HG03520 (cell line): Measurements from ENCODE around the gene GUK1.

Source experiments
- ATAC-seq: cut with Tn5 transposase; IDR thresholded peaks from one replicate; pipeline ENCODE4 v1.9.1; 2021; ENCODE audit warnings: mild to moderate bottlenecking, moderate library complexity; ENCODE audit not compliant: unreplicated experiment

The GUK1 gene

DNA sequence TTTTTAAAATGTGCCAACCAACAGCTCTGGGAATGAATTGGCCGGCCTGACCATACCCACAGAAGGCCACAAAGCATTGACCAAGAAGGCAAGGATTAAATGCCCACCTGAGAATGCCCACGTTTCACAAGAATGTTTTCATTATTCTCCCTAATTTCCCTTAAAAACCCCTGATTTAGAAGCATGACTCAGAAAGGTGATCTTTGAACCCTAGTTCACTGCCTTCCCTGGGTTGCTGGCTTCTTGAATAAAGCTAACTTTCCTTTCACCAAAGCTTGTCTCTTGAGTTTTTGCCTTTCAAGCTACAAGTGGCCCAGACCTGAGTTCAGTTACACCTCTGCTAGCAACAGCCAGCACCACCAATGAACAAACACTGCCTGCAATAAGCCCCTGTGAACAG, 16.6 kb upstream of the GUK1 start:
- ATAC-seq: no peak

DNA sequence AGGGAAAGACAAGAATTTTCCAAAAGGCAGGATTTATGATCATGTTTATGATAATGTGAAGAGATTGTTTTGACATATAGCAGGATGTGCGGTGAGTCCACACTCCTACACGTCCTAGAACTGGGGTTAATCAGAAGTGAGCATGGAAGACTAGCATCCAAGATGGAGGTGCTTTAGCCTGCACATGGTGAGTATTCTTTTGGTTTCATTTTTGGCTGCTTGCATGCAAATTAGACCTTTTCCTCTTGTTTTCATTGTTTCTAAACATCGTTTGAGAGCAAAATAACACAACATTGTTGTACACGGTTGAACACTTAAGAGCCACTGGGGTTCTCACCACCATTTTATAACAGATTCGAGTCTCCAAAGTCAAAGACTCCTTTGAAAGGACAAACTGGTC, 14.9 kb upstream of the GUK1 start:
- no peak for ATAC-seq

DNA sequence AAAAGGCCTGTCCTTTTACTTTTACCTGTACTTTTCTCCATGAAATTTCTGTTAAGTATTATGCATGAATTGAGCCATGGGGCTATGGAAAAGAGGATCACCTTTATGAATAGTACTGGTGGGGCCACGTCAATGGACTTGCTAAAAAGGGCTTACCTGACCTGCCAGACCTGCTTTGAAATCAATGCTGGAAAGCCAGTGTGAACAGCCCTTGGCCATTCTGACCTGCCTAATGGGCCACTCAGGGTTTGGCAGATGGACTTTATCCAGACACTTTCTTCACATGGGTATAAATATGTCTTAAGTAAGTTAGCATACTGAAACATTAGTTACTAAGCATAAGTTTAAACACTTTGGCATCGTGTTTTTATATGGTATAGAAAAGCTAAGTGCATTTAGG, 8.3 kb upstream of the GUK1 start:
- ATAC-seq: no peak

DNA sequence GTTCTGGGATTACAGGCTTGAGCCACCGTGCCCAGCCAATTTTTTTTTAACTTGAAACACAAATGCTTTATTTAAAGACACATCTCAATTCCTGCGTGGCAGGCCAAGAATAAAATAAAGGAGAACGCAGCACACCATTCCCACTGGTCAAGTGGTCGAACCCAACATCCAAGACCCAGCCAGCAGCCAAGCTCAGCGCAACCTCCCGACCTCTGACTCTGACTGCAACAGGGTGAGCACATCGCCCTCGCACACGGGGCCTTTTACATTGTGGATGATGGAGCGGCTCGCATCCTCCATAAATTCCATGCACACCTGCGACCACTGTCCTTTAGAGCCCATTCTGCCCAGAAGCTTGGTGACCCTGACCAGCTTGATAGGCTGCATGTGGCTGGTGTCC, 5.5 kb upstream of the GUK1 start:
- no peak for ATAC-seq

DNA sequence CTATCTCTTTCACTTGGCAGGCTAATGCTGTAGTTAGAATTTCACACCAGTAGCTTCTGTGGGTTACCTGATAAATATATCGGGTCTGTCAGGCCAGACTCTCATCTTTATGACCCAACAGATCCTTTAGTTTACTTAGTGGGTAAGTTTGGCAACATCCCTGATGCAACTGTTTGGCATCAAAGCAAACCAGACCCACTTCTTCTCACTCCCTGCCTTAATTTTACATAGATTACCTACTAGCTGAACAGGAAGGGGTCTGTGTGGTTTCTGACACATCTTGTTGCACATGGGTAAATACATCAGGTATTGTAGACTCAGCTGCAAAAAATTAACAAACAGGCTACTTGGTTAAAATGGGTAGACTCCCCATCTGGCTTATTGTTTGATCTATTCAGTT, 3.2 kb upstream of the GUK1 start:
- no peak for ATAC-seq

DNA sequence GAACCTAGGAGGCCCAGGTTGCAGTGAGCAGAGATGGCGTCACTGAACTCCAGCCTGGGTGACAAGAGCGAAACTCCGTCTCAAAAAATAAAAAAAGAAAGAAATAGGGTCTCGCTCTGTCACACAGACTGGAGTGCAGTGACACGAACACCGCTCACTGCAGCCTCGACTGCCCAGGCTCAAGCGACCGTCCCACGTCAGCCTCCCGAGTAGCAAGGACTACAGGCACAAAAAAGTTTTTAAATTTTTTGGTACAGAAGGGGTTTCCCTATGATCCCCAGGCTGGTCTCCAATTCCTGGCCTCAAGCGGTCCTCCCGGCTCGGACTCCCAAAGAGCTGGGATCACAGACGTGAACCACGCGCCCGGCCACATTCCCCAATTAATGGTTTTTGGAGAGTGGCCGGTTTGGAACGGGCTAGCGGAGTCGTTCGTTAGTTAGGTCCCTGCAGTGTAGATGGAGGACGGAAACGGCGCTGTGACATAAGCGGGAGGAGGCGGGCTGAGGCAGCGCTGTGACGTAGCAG, 611 bp upstream of the GUK1 start:
- ATAC-seq: no peak

DNA sequence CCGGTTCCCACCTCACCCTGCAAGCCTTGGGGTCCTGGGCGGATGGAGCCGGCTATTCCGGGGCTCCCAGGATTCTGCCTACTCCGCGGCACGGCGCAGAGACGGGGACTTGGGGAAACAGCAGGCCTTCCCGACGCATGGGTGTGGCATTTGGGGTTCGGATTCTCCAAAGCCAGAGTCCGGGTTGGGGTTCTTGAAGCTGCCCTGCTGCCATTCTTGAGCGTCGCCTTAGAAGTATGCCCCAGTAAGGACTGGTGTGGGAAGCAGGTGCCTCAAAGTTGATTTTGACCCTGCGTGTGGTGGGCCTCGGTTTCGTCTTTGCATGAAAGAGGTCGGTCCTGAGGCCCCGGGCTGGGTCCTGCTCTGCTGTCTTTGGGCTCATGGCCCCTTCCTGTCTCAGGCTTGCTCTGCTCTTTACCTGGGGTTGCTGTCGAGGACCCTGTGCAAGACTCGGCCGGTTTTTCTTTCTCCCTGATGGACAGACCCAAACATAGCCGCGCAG, 696 bp downstream of the GUK1 start:
- no peak for ATAC-seq

DNA sequence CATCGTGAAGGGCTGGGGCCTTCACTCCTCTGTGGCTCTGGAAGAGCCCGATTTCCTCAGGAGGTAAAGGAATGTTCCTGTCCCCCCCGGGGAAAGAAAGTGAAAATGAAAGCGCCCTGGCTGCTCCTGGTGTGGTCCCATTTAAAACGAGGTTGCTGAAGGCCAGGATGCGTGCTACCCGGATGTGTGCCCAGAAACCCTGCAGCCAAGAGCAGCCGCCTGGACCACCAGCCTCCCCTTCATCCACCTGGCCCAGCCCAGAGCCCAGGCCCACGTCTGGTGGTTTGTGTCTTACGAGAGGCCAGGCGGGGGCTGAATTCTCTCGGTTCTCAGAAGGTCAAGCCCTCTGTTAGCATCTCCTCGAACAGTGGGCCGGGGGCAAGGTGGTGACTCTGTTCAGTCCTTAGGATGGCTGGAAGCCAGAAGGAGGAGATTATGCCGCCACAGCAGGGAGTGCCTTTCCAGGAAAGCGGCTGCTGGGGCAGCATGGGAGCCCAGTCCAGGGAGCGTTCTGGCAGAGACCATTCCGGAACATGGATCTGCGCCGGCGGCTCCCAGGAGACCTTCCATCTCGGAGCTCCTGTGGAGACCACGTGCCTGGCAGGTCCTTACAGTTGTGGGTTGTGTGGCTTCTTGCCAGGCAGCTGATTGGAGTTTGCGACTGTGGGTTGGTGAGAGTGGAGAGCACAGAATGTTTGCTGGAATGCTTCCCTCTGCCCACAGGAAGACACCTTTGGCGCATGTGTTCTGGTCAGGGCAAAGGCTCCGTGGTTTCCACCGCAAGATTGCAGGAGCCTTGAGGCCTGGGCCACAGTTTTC, 1.4 kb downstream of the GUK1 start:
- ATAC-seq: no peak

DNA sequence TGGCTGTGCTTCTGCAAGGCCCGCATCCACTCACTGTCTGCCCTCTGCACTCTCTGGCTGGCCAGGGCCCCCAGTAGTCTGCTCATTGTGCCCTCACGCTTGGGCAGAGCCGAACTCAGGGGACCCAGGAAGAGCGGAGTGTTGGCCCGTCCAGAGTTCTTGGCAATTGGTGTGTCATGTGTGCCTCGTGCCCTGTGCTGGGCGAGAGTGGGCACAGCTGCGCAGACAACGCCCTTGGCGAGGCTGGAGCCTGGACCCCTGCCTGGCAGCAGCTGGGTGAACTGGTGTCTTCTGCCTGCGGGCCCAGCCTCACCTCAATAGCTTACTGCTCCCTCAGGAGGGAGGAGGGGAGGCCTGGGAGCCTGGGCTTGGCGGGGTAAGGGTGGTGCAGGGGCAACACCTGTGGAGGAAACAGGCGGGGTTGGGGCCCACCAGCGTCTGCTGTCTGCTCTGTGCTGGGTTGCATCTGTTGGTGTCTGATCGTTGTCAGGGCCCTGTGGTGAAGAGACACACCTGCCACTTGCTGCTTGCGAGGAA, 2.1 kb downstream of the GUK1 start:
- no peak for ATAC-seq

DNA sequence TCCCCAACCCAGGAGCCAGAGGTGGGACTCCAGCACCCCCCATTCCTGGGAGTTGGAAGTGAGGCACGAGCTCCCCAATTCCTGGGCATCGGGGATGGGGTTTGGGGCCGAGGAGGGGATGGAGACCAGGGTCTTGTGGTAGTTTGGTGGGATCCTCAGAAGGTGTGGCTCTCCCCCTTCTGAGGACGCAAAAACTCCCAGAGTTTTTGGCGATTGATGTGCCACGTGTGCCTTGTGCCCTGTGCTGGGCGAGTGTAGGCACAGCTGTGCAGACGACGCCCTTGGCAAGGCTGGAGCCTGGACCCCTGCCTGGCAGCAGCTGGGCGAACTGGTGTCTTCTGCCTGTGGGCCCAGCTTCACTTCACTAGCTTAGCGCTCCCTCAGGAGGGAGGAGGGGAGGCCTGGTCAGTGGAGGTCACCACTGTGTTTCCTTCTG, 2.6 kb downstream of the GUK1 start:
- no peak for ATAC-seq

DNA sequence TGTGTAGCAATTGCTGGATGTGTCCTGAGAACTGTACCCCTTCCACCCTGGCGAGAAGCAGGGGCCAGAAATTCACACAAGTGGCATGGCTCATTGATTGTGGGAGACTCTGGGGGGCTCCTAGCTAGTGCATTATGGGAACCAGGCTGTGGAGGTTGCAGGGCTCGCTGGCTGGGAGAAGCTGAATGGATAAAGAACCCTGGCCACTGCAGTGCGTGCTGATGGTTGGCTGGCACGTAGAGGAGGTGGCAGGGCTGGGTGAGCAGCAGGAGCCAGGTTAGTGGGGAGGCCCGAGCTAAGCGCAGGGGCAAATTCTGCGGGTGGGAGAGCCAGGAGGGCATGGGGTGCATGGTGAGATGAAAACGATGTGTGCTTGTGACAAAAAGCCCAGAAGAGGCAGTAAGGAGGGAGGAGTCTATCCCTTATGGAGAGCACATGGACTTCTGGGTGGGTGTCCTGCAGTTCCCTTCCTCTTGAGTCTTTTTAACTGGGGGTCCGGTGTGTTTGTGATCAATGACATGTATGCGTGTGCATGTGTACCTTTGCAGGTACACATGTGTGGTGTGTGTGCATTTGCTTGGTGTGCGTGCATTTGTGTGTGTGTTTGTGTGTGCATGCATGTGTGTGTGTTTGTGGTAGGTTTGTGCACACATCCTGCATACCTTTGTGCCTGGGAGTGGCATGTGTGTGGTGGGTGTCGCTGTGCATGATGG, 3.6 kb downstream of the GUK1 start:
- ATAC-seq: no peak

DNA sequence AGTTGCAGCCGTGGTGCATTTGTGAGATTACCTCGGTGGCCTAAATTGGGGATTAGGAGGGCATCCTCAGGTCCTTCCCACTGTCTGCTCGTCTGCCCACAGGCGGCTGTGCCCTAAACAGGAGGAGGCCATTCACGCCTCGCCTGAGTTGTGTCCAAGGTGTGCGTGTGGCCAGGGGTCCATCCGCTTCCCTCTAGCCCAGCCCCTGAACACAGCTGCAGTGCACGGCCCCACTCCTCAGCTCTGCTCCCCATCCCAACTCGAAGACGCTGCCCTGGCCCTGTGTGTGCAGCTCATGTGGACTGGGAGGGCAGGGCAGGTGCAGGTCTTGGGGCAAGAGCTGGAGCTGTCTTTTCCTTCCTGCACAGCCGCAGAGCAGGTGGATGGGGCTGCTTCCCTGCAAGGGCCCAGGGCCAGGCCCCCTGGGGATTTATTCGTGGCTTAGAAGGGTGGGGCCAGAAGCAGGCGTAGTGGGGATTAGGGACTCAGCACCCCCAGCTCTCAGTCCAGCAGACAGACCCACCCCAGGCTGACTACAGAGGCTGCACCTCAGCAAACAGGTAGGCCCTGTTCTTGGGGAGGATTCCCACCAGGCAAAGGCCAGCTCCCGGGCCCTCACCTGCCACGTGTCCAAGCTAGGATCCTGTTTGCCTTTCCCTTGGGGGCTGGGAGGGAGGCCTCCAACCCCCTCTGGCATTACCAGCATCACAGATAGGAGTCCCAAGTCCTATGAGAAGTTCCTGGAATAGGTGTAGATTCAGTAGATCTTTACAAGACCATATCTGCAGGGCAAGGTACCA, 4.3 kb downstream of the GUK1 start:
- ATAC-seq: no peak

DNA sequence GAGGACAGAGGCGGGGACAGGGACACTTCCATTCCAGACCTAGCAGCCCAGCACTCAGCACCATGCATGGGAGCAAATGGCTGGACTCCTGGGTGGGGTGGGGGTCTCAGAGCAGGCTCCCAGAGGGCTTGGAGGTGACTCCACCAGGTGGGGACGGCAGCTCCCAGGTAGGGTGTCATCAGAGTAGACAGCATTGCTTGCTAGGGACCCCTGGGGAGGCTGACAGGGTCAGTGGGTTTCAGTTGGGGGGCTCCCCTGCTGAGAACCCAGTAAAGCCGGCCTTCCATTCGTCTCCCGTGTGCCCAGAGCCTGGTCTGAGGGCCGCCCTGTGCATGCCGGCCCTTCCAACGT, 4.9 kb downstream of the GUK1 start:
- ATAC-seq: no peak

DNA sequence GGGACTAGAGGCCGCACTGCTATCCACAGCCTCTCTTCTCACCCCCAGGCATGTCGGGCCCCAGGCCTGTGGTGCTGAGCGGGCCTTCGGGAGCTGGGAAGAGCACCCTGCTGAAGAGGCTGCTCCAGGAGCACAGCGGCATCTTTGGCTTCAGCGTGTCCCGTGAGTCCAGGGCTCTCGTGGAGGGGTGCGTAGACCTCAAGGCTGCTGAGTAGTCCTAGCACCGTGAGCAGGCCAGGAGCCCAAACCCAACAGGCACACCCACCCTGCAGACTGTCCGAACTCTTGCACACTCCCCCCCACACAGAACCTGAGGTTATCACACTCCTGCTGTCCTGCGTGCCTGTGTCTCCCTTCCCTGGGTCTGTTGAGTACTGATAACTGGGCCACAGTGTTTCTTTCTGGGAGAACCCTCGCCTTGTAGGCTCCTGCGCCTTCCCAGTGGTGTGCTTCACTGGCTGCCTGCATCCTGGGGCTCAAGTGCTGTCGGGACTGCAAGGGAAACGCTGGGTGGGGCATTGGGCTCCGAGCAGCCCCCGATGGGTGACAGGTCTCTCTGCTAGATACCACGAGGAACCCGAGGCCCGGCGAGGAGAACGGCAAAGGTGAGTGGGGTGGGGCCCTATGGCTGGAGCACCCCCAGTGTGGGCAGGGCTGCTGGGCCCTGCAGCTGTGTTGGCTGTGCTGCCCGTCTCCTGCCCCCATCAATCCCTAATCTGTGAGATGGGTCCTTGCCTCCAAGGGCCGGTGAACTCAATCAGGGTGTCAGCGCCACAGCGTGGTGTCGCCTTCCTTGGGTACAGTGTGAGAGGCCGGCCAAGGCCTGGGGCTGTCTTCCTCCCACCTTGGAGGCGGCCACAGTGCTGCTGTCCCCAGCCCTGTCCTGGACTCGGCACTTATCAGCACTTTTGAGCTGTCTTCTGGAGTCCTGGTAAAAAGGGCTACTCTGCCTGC, 5.7 kb downstream of the GUK1 start:
- no peak for ATAC-seq

DNA sequence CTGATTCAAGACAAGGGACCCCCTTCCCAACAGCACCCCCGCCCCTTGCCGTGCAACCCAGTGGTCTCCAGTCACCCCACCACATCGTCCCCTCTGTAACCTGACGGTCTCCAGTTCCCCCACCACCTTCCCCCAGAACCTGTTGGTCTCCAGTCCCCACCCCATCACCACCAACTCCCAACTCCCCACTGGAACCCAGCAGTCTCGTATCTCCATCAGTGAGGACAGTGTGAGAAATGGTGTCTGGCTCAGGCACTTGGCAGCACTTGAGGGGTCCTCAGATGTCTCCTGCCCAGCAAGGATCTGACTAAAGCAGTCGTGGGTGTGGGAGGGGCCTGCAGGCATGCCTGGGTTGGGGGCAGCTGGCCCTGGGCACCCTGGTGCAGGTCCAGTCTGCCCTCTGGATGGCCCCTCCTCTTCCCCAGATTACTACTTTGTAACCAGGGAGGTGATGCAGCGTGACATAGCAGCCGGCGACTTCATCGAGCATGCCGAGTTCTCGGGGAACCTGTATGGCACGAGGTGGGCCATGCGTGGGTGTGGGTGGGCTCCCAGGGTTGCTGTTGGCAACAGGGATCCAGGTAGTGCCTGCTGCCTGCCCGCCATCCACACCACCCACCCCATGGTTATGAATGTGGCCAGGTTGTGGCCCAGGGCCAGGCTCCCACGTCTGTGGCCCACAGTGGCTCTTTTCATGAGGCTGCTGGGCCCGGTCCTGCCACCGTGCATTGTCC, 6.5 kb downstream of the GUK1 start:
- no peak for ATAC-seq

DNA sequence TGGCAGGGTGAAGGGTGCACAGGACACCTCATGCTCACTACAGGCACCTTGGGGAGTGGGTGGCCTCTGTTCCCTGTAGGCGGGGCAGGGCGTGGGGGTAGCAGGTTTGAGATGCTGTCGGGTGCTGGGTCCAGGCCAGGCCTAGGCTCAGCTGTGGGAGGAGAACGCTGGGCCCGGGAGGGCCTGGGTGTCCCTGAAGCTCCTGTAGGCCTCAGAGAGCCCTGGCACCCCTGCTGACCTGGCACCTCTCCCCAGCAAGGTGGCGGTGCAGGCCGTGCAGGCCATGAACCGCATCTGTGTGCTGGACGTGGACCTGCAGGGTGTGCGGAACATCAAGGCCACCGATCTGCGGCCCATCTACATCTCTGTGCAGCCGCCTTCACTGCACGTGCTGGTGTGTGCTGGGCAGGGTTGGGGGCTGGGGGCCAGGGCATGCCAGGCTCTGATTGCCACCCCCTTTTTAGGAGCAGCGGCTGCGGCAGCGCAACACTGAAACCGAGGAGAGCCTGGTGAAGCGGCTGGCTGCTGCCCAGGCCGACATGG, 7.1 kb downstream of the GUK1 start:
- no peak for ATAC-seq

DNA sequence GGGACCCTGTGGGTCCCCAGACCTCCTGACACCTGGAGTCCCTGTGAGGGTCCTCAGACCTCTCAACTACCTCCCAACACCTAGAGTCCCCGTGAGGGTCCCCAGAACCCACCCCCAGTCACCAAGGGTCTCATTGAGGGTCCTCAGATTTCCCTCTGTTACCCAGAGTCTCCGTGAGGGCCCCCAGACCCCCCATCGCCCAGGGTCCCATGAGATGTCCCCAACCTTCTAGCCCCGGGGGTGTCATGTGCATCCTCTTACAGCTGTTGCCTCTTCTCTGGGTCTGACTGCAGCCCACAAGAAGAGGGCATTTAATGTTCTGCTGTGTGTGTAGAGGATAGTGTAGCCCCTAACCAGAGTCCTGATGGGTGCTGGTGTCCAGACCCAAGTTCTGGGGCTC, 7.7 kb downstream of the GUK1 start:
- no peak for ATAC-seq

DNA sequence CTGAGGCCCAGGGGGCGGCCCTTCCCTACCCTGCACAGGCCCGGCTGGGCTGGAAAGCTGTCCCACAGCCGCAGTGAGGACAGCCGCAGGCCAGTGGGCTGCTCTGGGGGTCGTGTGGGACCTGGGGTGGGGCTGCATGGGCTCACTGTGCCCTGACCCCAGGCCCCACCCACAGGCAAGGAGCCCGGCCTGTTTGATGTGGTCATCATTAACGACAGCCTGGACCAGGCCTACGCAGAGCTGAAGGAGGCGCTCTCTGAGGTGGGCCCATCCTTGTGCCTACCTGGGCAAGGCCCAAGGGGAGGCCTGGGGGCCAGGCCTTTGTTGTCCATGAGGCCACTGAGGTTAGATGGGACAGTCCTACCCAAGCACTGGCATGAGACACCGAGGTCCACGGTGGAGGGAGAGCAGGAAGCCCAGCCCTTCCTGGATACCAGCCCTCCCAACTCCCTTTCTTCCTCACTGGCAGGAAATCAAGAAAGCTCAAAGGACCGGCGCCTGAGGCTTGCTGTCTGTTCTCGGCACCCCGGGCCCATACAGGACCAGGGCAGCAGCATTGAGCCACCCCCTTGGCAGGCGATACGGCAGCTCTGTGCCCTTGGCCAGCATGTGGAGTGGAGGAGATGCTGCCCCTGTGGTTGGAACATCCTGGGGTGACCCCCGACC, 8.2 kb downstream of the GUK1 start:
- no peak for ATAC-seq
